ENCODE measurements around the gene ACP1.

The ACP1 gene

DNA sequence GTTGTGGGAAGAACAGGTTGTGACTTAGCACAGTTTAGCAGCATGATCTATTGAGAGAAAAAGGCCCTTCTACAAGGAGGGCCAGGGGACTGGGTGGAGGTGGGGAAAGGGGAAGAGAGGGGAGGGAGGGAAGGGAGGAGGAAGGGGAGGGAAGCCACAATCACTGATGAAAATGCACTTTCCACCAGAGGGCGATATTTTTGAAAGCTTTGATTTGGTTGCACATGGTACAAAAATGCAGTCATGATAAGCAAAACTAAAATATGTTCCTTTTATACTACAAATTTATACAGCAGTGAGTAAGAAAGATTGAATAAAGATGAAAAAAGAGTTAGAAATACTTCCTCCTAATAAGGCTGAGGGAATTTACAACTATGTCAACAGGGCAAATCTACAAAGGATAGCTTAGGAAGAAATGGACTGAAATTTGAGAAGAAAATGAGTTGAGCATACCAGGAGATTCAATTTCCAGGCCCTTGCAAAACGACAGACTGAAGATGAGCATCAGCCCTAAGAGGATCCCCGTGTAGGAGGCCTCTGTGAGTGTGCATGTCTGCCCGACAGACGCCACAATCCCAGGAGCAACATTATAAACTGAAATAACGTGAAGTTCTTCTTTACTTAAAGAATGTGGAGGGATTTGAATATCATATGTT, 18.1 kb upstream of the ACP1 start:
- Mint-ChIP-seq H3K27ac (no peak overlapping the region), H3K4me1 (no peaks in the 10 kb centered on the region), H3K4me3 (no peak overlapping the region), H3K9me3 (no peaks in the 10 kb centered on the region), H3K36me3 (peaks cover 20% of the 10 kb centered on the region)
- ATAC-seq (no peak), DNase-seq (ENCODE audit: low spot score in 2 of 2) (no peak)

DNA sequence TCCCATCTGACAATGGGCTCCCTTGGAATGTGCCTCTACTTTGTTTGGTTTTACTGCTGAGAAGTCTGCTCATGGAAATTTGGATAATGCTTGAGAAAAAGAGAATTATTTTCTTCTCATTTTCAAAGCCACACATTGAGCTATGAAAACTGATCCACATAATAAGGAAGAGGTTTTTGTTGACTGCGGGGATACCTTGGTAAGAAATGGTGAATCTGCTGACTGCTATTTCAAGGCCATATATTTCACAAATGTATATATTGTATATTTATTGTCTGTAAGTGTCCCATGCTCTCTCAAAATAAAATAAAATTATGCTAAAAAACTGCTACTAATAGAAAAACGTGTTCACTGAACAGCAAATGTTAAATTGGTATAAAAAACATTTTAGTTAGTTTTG, 16.0 kb upstream of the ACP1 start:
- DNase-seq (ENCODE audit: low spot score in 2 of 2) (no peak), ATAC-seq (no peak)
- no peak overlapping the region for H3K4me3 Mint-ChIP-seq
- H3K4me1 Mint-ChIP-seq, result no peaks in the 10 kb centered on the region
- H3K36me3 Mint-ChIP-seq, result peaks cover 17% of the 10 kb centered on the region
- no peak overlapping the region for H3K27ac Mint-ChIP-seq
- no peaks in the 10 kb centered on the region for H3K9me3 Mint-ChIP-seq

DNA sequence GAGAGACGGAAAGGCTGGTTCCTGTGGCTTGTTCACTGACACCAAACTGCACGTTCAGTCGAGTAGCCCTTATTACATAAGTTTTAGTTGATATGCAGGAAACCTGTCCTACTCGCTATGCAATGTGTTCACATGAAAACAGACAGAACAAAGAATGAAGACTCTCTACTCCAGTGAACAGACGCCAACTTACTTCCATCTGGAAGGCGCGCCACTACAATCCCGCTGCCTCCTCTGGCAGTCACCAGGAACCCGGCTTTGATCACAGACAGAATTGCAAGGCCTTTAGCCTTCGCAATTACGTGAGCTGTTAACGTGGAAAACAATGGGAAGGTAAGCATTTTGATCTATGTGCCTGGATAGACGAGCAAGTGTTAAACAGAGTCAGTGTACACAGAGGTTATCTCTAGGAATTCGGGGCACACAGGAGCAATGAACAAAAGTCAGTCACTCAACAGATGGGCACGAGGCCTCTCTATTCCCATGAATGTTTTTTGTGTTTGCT, 15.2 kb upstream of the ACP1 start:
- Mint-ChIP-seq H3K4me1 (no peaks in the 10 kb centered on the region), H3K9me3 (no peaks in the 10 kb centered on the region), H3K36me3 (peaks cover 9% of the 10 kb centered on the region), H3K27ac (no peak overlapping the region), H3K4me3 (no peak overlapping the region)
- ATAC-seq (no peak), DNase-seq (ENCODE audit: low spot score in 2 of 2) (no peak)

DNA sequence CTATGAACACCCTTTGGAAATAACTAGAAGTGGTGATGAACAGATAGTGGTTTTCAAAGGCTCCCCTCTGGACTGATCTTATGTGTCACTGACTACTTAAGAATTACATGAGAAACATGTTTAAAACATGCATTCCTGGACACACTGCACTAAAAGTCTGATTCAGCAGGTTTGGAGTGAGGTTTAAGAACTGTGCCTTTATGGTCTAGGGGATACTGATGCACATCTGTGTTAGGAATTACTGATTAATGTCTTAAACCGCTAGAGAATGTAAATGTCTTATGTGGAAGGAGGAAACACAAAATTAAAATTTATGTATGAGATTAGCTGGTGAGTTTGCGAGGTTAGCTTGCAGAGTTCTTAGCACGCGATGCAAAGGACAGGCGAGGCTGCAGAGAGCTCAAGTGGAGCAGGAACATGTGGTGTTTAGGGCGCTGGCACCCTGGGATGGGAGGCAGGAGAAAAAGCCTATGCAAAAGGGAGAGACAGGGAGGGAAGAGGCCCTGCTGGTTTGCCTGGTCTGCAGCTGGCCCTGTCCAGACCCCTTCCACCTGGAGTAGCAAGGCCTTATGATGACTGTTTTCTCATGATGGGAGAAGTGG, 12.6 kb upstream of the ACP1 start:
- H3K4me3 Mint-ChIP-seq, result no peak overlapping the region

DNA sequence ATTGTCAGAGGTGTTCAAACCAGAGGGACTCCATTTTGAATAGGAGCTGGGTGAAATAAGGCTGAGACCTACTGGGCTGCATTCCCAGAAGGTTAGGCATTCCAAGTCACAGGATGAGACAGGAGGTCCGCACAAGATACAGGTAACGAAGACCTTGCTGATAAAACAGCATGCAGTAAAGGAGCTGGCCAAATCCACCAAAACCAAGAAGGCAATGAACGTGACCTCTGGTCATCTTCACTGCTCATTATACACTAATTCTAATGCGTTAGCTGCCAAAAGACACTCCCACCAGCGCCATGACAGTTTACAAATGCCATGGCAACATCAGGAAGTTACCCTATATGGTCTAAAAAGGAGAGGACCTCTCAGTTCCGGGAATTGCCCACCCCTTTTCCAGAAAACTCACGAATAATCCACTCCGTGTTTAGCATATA, 11.5 kb upstream of the ACP1 start:
- Mint-ChIP-seq H3K27ac (no peak overlapping the region), H3K4me3 (no peak overlapping the region), H3K9me3 (peaks cover 5% of the 10 kb centered on the region), H3K4me1 (no peaks in the 10 kb centered on the region), H3K36me3 (no peaks in the 10 kb centered on the region)
- ATAC-seq, result no peak
- no peak for DNase-seq (ENCODE audit: low spot score in 2 of 2)

More for the DNA sequence above, 12.6 kb upstream of the ACP1 start:
- H3K27ac Mint-ChIP-seq, result no peak overlapping the region
- no peaks in the 10 kb centered on the region for H3K9me3 Mint-ChIP-seq
- no peaks in the 10 kb centered on the region for H3K4me1 Mint-ChIP-seq
- no peaks in the 10 kb centered on the region for H3K36me3 Mint-ChIP-seq
- DNase-seq (ENCODE audit: low spot score in 2 of 2) (no peak), ATAC-seq (no peak)

DNA sequence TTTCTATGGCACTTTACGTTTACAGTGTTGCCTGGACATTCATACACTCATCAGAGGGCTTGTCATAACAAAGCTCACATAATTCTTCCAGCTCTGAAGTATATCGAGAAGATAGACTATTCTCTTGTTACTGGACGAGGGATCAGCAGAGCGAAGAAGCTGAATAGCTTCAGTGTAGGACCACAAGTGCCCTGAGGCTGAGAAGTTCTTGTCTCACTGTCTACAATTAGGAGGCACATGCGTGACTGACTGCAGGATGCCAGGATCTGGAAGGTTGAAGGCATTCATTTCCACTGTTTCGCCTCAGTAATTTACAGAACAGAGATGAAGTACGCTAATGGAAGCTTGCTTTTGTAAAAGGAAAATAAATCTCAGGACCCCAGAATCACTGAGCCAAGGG, 10.5 kb upstream of the ACP1 start:
- no peaks in the 10 kb centered on the region for H3K36me3 Mint-ChIP-seq
- no peak for ATAC-seq
- peaks cover 11% of the 10 kb centered on the region for H3K9me3 Mint-ChIP-seq
- no peak overlapping the region for H3K4me3 Mint-ChIP-seq
- H3K4me1 Mint-ChIP-seq, result no peaks in the 10 kb centered on the region
- DNase-seq (ENCODE audit: low spot score in 2 of 2), result no peak
- no peak overlapping the region for H3K27ac Mint-ChIP-seq

DNA sequence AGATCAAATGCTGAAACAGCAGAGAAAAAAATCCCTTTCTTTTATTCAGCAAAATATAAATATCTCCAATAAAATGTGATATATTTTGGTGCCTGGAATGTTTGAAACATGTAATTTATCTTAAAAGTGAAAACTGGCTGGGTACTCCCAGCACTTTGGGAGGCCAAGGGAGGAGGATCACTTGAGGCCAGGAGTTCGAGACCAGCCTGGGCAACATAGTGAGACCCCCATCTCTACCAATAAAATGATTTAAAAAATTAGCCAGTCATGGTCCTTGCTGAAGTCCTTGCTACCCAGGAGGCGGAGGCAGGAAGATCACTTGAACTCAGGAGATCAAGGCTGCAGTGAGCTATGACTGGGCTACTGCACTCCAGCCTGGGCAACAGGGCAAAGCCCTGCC, 9.6 kb upstream of the ACP1 start:
- no peak for ATAC-seq
- no peaks in the 10 kb centered on the region for H3K4me1 Mint-ChIP-seq

DNA sequence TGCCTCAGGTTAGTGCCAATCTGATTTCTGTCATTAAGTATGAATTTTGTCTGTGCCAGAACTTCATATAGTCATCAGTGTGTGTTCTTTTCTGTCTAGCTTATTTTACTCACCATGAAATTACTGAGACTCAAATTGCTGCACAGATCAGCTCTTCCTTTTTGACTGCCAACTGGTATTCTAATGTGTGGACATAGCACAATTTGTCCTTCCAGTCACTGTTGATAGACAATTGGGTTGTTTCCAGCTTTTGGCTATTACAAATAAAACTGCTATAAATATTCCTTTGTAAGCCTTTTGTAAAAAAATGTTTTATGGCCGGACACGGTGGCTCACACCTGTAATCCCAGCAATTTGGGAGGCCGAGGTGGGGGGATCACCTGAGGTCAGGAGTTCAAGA, 8.7 kb upstream of the ACP1 start:
- no peaks in the 10 kb centered on the region for H3K36me3 Mint-ChIP-seq
- peaks cover 11% of the 10 kb centered on the region for H3K9me3 Mint-ChIP-seq
- H3K4me1 Mint-ChIP-seq, result no peaks in the 10 kb centered on the region
- DNase-seq (ENCODE audit: low spot score in 2 of 2) (no peak), ATAC-seq (no peak)
- H3K4me3 Mint-ChIP-seq, result no peak overlapping the region
- H3K27ac Mint-ChIP-seq, result no peak overlapping the region

More for the DNA sequence above, 9.6 kb upstream of the ACP1 start:
- Mint-ChIP-seq H3K4me3 (no peak overlapping the region), H3K36me3 (no peaks in the 10 kb centered on the region), H3K27ac (no peak overlapping the region), H3K9me3 (peaks cover 11% of the 10 kb centered on the region)
- DNase-seq (ENCODE audit: low spot score in 2 of 2), result no peak

DNA sequence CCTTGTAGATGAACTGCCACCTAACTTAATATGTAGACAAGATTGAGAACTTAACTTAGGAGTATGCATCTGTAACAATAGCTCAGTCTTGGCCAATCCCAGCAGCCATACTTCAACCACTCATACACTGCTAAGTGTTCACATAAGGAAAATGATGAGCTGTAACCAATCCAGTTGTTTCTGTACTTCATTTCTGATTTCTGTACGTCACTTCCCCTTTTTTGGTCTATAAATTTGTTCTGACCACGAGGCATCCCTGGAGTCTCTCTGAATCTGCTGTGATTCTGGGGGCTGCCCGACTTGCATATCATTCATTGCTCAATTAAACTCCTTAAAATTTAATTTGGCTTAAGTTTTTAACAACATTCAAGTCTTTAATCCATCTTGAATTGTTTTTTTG, 7.3 kb upstream of the ACP1 start:
- H3K27ac Mint-ChIP-seq, result no peak overlapping the region

DNA sequence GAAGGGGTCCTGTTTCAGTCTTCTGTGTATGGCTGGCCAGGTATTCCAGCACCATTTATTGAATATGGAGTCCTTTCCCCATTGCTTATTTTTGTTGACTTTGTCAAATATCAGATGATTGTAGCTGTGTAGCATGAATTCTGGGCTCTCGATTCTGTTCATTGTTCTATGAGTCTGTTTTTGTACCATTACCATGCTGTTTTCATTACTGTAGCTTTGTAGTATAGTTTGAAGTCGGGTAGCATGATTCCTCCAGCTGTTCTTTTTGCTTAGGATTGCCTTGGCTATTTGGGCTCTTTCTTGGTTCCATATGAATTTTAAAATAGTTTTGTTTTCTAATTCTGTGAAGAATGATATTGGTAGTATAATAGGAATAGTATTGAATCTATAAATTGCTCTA, 6.9 kb upstream of the ACP1 start:
- H3K4me1 Mint-ChIP-seq, result no peaks in the 10 kb centered on the region
- no peak overlapping the region for H3K4me3 Mint-ChIP-seq
- no peak for ATAC-seq
- DNase-seq (ENCODE audit: low spot score in 2 of 2), result no peak
- H3K9me3 Mint-ChIP-seq, result peaks cover 11% of the 10 kb centered on the region
- H3K36me3 Mint-ChIP-seq, result no peaks in the 10 kb centered on the region
- no peak overlapping the region for H3K27ac Mint-ChIP-seq

More for the DNA sequence above, 7.3 kb upstream of the ACP1 start:
- Mint-ChIP-seq H3K36me3 (no peaks in the 10 kb centered on the region), H3K9me3 (peaks cover 11% of the 10 kb centered on the region), H3K4me3 (no peak overlapping the region), H3K4me1 (no peaks in the 10 kb centered on the region)
- ATAC-seq (no peak), DNase-seq (ENCODE audit: low spot score in 2 of 2) (no peak)

DNA sequence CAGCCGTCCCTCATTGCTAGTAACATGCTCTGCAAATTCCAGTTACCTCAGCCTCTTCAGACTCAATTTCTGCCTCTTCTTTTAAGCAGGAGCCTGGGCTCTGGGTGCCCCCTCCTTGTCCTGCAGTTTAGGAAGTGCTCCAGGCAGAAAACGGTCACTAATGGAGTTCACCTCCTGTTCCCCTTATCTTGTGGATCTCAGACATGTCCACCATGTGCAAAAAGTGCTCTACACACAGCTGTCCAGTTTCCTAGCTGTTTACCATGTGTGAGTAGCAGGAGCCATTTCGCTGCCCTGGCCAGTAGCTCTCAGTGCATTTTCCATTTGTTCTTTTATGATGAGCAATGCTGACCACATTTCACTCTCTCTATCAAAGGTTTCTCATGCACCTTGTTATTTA, 5.8 kb upstream of the ACP1 start:
- H3K36me3 Mint-ChIP-seq, result peaks cover 6% of the 10 kb centered on the region
- DNase-seq (ENCODE audit: low spot score in 2 of 2) (no peak), ATAC-seq (no peak)
- peaks cover 11% of the 10 kb centered on the region for H3K9me3 Mint-ChIP-seq
- H3K4me3 Mint-ChIP-seq, result no peak overlapping the region
- H3K27ac Mint-ChIP-seq, result no peak overlapping the region
- no peaks in the 10 kb centered on the region for H3K4me1 Mint-ChIP-seq

DNA sequence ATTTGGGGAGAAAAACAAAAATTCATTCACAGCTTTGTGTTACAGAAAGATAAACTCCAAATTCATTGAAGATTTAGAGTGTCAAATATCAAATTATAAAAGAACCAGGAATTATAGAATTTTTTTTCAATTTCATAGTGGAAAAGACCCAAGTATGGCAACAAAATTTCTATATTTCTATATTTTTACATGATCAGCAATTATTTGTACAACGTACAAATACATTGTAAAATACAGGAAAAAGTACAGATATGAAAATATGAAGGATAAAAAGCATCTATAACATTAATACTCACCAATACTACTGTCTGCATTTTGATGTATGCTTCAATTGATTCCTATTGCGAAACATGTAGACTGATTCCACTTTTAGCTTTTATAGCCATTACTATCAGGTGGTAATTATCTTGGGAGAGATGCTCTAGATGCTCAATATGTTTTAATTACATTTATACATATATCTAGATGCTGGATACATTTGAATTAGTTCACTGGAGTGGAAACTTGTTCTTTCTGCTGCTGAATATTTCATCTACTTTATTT, 4.9 kb upstream of the ACP1 start:
- no peak for DNase-seq (ENCODE audit: low spot score in 2 of 2)
- no peak overlapping the region for H3K27ac Mint-ChIP-seq
- no peak overlapping the region for H3K4me3 Mint-ChIP-seq
- peaks cover 6% of the 10 kb centered on the region for H3K36me3 Mint-ChIP-seq
- no peak for ATAC-seq
- peaks cover 11% of the 10 kb centered on the region for H3K9me3 Mint-ChIP-seq
- no peaks in the 10 kb centered on the region for H3K4me1 Mint-ChIP-seq

DNA sequence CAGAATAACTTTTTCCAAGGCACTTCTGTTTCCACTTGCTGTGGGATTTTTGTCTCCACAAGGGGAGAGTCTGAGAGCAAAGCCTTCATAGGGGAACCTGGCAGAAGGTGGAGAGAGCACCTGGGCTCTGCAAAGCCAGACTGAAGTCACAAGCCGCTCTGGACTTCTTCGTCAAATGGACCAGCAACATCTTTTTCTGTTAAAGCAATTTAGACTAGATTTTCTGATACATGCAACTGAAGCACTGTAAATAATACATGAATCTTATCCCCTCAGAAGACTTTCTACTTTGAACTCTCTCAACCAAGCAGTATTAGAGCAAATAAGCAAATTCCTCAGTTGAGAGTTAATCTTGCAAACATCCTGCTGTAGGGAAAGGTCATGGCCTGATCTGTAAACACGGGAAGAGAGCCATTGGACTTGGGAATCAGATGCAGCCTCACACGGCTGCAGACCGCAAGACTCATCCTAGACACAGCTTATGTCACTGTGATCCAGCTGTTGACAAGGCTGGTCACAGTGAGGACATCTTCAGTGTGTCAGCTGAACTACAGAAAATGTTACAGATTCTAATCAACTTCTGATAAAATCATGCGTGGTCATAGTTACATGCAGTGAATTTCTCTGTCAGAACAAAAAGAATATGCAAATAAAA, 4.1 kb upstream of the ACP1 start:
- ATAC-seq, result no peak
- no peaks in the 10 kb centered on the region for H3K4me1 Mint-ChIP-seq
- peaks cover 11% of the 10 kb centered on the region for H3K9me3 Mint-ChIP-seq
- no peak overlapping the region for H3K27ac Mint-ChIP-seq
- H3K36me3 Mint-ChIP-seq, result peaks cover 13% of the 10 kb centered on the region
- H3K4me3 Mint-ChIP-seq, result no peak overlapping the region
- DNase-seq (ENCODE audit: low spot score in 2 of 2), result no peak

DNA sequence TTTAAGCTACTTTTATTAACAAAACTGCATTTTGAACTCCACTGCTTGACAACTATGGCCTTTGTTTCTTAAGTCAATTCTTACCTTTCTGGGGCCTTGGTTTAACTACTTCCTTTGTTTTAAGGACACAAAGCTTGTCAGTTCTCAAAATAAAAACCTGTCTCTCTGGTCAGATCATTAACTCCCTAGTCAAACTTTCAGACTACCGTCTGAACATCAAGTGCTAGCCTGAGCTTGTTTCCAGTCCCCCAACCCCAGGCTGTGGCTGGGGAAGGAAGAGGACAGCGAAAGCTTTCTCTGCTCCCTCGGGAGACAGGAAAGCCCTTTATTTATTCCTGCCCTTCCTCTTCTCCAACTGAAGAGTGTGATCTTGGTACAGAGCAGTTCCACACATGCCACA, 2.6 kb upstream of the ACP1 start:
- peaks cover 11% of the 10 kb centered on the region for H3K9me3 Mint-ChIP-seq
- peaks cover 16% of the 10 kb centered on the region for H3K36me3 Mint-ChIP-seq
- H3K4me3 Mint-ChIP-seq, result no peak overlapping the region
- ATAC-seq, result no peak
- no peak for DNase-seq (ENCODE audit: low spot score in 2 of 2)
- peaks cover 10% of the 10 kb centered on the region for H3K4me1 Mint-ChIP-seq
- H3K27ac Mint-ChIP-seq, result no peak overlapping the region

DNA sequence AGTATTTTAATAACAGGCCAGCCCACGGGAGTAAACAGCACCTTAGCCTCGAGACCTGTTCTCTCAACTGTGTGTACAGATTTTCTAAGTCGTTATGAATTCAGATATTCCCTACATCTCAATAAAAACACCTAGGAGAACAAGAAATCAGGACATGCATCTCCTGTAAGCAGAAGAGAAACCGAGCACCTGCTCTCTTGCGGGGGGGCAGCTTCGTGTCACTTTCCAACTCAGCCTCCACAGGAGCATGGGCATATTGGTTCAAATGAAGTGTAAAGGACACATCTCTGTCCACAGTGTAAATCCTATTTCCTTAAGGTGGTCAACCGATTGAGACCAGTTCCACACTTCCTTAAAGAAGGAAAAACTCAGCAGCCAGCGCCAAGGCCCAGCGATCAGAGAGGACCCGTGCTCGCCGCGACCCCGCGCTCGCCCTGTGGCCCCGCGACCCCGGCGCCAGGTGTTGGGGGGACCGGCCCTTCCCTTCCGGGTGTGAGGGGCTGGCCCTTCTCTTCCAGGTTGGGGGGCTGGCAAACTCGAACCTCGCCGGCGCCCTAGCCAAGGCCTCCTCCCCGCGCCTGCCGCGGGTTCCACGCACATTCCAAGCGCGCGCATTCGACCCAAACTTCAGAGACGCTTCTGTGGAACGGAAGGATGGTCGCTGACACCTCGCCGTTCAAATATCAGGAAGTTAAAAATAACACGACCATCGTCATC, 1.6 kb upstream of the ACP1 start:
- no peak for DNase-seq (ENCODE audit: low spot score in 2 of 2)
- Mint-ChIP-seq H3K36me3 (peaks cover 21% of the 10 kb centered on the region), H3K4me1 (peaks cover 21% of the 10 kb centered on the region)

More for the DNA sequence above, 1.6 kb upstream of the ACP1 start:
- no peak for ATAC-seq
- no peak overlapping the region for H3K27ac Mint-ChIP-seq
- peaks cover 6% of the 10 kb centered on the region for H3K9me3 Mint-ChIP-seq
- H3K4me3 Mint-ChIP-seq, result peak overlapping the region; percentile 87

Data from stimulated activated effector memory CD8-positive, alpha-beta T cell treated with anti-CD3 and anti-CD28 coated beads, Interleukin-12 subunit alpha, Interleukin-12 subunit beta, amount 100 ng/mL, for 72 hours (primary cell).